C4-2B (cell line): ENCODE measurements around the gene FCHSD2.
"Not testable (repeated sequence)": the region's sequence is repeated elsewhere in the genome, so short reads cannot be mapped to it uniquely, and the experiment has no call there.

ENCODE experiments used
- H3K27ac ChIP-seq: fragments of 450-650 bp; 2 replicates; pipeline ENCODE4 v1.5.1; 2017
- ZFX ChIP-seq: fragments of 450-650 bp; IDR thresholded peaks from 2 replicates; pipeline ENCODE4 v1.6.1; 2017
- TF ChIP-seq, protein P1 (sequence below): fragments of 450-650 bp; conservative IDR thresholded peaks from 2 replicates; pipeline ENCODE4 v1.5.1; 2017; ENCODE audit warnings: mild to moderate bottlenecking

FCHSD2 gene

DNA sequence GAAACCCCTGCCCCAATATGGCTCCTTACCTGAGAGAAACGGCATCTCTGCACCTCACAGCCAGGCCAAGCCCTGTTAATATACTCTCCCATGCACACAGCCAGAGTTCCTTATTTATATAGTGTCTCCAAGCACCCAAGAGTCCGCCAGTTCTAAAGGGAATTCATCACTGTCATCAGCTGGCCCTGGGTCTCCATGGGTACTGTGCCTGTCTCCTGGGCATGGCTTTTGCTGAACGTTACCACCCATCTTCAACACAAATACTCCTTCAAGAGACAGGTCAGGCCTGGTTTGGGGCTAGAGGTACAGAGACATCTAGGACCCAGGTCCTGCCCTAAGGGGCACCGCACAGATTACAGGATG is 329.5 kb downstream of the FCHSD2 start:
- no peak for TF ChIP-seq ZFX
- TF ChIP-seq, protein P1, sequence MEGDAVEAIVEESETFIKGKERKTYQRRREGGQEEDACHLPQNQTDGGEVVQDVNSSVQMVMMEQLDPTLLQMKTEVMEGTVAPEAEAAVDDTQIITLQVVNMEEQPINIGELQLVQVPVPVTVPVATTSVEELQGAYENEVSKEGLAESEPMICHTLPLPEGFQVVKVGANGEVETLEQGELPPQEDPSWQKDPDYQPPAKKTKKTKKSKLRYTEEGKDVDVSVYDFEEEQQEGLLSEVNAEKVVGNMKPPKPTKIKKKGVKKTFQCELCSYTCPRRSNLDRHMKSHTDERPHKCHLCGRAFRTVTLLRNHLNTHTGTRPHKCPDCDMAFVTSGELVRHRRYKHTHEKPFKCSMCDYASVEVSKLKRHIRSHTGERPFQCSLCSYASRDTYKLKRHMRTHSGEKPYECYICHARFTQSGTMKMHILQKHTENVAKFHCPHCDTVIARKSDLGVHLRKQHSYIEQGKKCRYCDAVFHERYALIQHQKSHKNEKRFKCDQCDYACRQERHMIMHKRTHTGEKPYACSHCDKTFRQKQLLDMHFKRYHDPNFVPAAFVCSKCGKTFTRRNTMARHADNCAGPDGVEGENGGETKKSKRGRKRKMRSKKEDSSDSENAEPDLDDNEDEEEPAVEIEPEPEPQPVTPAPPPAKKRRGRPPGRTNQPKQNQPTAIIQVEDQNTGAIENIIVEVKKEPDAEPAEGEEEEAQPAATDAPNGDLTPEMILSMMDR, result no peak
- H3K27ac ChIP-seq, result peak overlapping the region; percentile 91

DNA sequence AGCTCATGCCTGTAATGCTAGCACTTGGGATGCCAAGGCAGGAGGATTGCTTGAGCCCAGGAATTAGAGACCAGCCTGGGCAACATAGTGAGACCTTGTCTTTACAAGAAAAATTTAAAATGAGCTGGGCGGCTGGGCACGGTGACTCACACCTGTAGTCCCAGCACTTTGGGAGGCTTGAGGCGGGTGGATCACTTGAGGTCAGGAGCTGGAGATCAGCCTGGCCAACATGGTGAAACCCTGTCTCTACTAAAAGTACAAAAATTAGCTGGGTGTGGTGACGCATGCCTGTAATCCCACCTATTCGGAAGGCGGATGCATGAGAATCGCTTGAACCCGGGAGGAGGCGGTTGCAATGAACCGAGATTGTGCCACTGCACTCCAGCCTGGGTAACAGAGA is 330.4 kb downstream of the FCHSD2 start:
- not testable (repeated sequence) for H3K27ac ChIP-seq

DNA sequence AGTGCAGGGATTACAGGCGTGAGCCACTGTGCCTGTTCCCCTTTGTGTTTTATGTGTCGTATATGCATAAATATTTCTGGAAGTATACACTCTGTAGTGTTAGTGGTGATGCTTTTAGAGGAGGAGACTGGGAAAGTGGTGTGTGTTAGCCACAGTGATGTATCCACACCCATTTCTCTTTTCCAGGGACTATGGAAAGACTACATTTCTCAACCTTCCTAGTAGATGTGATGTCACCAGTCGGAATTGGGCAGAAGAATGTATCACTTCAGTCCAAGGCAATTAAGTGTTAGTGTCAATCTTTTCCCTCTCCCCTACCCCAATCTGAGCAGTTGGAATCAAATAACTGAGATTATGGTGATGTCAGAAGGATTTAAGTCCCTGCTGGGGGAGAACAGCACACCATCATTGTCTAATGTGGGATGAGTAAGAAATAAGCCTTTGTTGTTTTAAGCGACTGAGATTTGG is 333.8 kb downstream of the FCHSD2 start:
- TF ChIP-seq, protein P1, result no peak
- no peak for TF ChIP-seq ZFX
- H3K27ac ChIP-seq, result no peak overlapping the region

DNA sequence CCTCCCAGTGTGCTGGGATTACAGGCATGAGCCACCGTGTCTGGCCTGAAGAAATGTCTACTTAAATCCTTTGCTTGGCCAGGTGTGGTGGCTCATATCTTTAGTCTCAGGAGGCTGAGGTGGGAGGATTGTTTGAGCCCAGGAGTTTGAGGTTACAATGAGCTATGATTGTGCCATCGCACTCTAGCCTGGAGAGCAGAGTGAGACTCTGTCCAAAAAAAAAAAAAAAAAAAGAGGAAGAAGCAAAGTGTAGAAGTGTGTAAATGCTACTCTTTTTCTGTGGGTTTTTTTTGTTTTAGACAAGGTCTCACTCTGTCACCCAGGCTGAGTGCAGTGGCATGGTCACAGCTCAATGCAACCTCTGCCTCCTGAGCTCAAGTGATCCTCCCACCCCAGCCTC is 334.3 kb downstream of the FCHSD2 start:
- TF ChIP-seq ZFX, result no peak
- TF ChIP-seq, protein P1, result no peak
- H3K27ac ChIP-seq, result no peak overlapping the region

DNA sequence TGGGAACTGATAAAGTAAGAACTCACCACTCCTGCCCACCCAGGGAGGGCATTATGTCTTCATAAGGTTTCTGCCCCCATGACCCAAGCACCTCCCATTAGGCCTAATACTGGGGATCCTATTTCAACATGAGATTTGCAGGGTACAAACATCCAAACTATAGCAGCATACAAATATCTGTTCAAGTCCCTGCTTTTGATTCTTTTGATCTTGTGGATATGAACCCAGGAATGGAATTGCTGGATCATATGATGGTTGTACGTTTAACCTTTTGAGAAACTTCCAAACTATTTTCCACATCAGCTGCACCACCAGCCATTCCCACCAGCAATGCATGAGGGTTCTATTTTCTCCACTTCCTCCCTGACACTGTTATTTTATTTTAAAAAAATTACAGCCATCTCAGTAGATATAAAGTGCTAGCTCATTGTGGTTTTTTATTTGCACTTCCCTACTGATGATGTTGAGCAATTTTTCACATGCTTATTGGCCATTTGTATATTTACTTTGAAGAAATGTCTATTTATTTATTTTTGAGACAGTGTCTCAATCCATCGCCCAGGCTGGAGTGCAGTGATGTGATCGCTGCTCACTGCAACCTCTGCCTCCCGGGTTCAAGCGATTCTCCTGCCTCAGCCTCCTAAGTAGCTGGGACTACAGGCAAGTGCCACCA is 335.0 kb downstream of the FCHSD2 start:
- no peak for TF ChIP-seq ZFX
- TF ChIP-seq, protein P1, result no peak
- H3K27ac ChIP-seq, result no peak overlapping the region

DNA sequence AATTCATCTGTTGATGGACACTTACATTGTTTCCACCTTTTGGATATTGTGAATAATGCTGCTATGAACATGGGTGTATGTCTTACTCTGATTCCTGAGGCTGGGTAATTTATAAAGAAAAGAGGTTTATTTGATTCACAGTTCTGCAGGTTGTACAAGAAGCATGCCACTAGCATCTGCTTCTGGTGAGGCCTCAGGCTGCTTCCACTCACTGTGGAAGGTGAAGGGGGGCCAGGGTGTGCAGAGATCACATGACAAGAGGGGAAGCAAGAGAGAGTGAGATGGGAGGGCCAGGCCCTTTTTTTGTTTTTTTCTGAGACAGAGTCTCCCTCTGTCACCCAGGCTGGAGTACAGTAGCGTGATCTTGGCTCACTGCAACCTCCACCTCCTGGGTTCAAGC is 335.7 kb downstream of the FCHSD2 start:
- not testable (repeated sequence) for H3K27ac ChIP-seq

DNA sequence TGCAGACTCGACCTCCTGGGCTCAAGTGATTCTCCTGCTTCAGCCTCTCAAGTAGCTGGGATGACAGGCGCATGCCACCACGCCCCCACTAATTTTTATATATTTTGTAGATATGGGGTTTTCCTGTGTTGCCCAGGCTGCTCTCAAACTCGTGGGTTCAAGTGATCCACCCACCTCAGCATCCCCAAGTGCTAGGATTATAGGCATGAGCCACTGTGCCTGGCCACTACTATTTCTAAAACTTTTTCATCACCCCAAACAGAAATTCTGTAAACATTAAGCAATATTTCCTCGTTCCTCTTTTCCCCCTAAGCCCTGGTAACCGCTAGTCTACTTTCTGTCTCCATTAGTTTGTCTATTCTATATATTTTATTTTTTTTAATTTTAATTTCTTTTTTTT is 336.9 kb downstream of the FCHSD2 start:
- no peak overlapping the region for H3K27ac ChIP-seq
- TF ChIP-seq, protein P1, result no peak
- TF ChIP-seq ZFX, result no peak

DNA sequence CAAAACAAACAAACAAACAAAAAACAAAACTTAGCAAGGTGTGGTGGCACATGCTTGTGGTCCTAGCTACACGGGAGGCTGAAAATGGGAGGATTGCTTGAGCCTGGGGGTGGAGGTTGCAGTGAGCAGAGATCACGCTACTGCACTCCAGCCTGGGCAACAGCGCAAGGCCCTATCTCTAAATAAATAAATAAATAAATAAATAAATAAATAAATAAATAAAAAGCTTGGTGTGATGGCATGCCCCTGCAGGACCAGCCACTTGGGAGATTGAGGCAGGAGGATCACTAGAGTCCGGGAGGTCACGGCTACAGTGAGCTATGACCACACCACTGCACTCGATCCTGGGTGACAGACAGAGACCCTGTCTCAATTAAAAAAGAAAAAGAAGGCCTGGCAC is 339.3 kb downstream of the FCHSD2 start:
- TF ChIP-seq, protein P1, result no peak
- TF ChIP-seq ZFX, result no peak
- H3K27ac ChIP-seq, result no peak overlapping the region
